ENCODE measurements around the gene ITPKC. TPM values are rescaled to one million over a fixed set of nuclear protein-coding genes. Genes with fewer than 3 reads are reported as not detected.

The ITPKC gene
- total and polyA plus RNA-seq, 2 experiments from 2014 or later = 5.3 to 12.6 TPM

DNA sequence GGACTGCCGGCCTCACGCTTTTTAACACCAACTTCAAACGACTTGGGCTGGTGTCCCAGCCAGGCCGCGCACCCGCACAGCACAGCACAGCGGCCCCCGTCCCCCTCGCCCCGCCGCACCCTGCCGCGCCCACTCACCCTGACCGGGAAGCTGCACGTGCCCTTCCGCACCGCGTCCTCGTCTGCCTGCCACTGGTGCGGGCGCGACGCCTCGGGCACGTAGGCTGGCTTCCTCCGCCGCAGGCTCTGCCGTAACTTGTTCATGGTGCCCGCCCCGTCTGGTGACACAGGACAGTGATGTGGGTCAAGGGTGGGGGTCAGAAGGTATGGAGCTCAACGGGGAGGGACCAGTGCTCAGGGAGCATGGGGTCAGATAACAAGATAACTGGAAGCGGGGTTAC, 32.6 kb upstream of the ITPKC start:
- no peak for ATAC-seq
- H3K36me3 Mint-ChIP-seq (ENCODE audit: low read depth) = peaks cover 39% of the 10 kb centered on the region
- H4K20me1 ChIP-seq (replicated peaks; ENCODE audit: insufficient read depth) = peaks cover 8% of the 10 kb centered on the region

DNA sequence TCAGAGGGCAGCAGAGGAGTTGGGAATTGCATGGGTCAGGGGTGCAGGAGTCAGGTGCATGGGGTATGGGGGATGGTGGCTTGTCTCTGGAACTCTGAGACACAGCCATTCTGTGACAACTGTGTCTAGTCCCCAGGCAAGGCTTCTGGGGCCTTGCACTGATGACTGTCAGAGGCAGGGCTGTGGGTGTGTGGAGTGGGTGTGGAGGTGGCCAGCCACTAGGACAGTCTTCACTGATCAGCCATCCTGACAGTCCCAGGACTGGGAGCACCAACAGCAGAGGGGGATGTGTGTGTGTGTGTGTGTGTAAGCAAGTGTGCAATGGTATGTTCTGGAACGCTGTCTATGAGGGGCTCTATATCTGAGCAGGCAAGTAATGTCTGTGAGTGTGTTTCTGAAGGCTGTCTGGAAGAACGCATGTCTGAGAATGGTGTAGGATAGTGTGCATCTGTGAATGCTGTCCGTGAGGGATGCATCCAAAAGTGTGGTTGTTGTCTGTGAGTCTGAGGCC, 31.8 kb upstream of the ITPKC start:
- H3K36me3 Mint-ChIP-seq (ENCODE audit: low read depth) = peaks cover 35% of the 10 kb centered on the region
- Histone ChIP-seq H3K36me3 (ENCODE audit: insufficient read depth) (0 out of 2 replicates have a peak, but pooled peaks cover 3% of the 10 kb centered on the region), H3K27ac (ENCODE audit: low read depth) (no peak overlapping the region), H3F3A (replicated peaks; ENCODE audit: low read depth) (no peaks in the 10 kb centered on the region), H3K4me1 (ENCODE audit: insufficient read depth) (no peaks in the 10 kb centered on the region), H3K9me2 (ENCODE audit: insufficient read depth) (no peaks in the 10 kb centered on the region), H2AFZ (no peak overlapping the region), H3K27me3 (ENCODE audit: insufficient read depth) (no peaks in the 10 kb centered on the region), H4K20me1 (replicated peaks; ENCODE audit: insufficient read depth) (peaks cover 8% of the 10 kb centered on the region), H3K4me3 (no peak overlapping the region), H3K4me2 (no peak overlapping the region), H3K79me2 (replicated peaks; ENCODE audit: insufficient read depth) (peaks cover 18% of the 10 kb centered on the region)
- no peak overlapping the region for H3K27ac Mint-ChIP-seq
- TF ChIP-seq CREB1 (CRISPR knock-in tag; IDR thresholded peaks at IDR 0.05; ENCODE audit: low read depth) = no peak
- H3K27me3 Mint-ChIP-seq (ENCODE audit: insufficient read depth, low read depth, poor library complexity) = peaks cover 8% of the 10 kb centered on the region
- H3K9me3 Mint-ChIP-seq = no peaks in the 10 kb centered on the region; the same call in 2 of the 3 replicates
- DNase-seq (ENCODE audit: low spot score) (no peak), ATAC-seq (no peak)
- H3K4me3 Mint-ChIP-seq = no peak overlapping the region
- H3K4me1 Mint-ChIP-seq = no peaks in the 10 kb centered on the region

More for the DNA sequence above, 32.6 kb upstream of the ITPKC start:
- no peak overlapping the region for H3K27ac ChIP-seq (ENCODE audit: low read depth)
- H3F3A ChIP-seq (replicated peaks; ENCODE audit: low read depth) = no peaks in the 10 kb centered on the region
- no peak overlapping the region for H3K4me2 ChIP-seq
- H2AFZ ChIP-seq = no peak overlapping the region
- H3K36me3 ChIP-seq (ENCODE audit: insufficient read depth) = 0 out of 2 replicates have a peak, but pooled peaks cover 3% of the 10 kb centered on the region
- H3K27ac Mint-ChIP-seq = no peak overlapping the region
- no peak overlapping the region for H3K4me3 Mint-ChIP-seq
- no peak for DNase-seq (ENCODE audit: low spot score)
- no peak overlapping the region for H3K4me3 ChIP-seq
- TF ChIP-seq STAT1 (IDR thresholded peaks at IDR 0.05; ENCODE audit: unreplicated experiment) = no peak
- TF ChIP-seq EZH2 (IDR thresholded peaks at IDR 0.05; ENCODE audit: low read depth, unreplicated experiment) = no peak
- no peak for TF ChIP-seq POLR2AphosphoS5 (IDR thresholded peaks at IDR 0.05; ENCODE audit: low read depth)
- TF ChIP-seq, protein P1, sequence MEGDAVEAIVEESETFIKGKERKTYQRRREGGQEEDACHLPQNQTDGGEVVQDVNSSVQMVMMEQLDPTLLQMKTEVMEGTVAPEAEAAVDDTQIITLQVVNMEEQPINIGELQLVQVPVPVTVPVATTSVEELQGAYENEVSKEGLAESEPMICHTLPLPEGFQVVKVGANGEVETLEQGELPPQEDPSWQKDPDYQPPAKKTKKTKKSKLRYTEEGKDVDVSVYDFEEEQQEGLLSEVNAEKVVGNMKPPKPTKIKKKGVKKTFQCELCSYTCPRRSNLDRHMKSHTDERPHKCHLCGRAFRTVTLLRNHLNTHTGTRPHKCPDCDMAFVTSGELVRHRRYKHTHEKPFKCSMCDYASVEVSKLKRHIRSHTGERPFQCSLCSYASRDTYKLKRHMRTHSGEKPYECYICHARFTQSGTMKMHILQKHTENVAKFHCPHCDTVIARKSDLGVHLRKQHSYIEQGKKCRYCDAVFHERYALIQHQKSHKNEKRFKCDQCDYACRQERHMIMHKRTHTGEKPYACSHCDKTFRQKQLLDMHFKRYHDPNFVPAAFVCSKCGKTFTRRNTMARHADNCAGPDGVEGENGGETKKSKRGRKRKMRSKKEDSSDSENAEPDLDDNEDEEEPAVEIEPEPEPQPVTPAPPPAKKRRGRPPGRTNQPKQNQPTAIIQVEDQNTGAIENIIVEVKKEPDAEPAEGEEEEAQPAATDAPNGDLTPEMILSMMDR (conservative IDR thresholded peaks at IDR 0.05; ENCODE audit: low read depth in 2 of 2) = no peak
- TF ChIP-seq, protein P2, sequence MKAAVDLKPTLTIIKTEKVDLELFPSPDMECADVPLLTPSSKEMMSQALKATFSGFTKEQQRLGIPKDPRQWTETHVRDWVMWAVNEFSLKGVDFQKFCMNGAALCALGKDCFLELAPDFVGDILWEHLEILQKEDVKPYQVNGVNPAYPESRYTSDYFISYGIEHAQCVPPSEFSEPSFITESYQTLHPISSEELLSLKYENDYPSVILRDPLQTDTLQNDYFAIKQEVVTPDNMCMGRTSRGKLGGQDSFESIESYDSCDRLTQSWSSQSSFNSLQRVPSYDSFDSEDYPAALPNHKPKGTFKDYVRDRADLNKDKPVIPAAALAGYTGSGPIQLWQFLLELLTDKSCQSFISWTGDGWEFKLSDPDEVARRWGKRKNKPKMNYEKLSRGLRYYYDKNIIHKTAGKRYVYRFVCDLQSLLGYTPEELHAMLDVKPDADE (IDR thresholded peaks at IDR 0.05) = no peak
- H3K27me3 ChIP-seq (ENCODE audit: insufficient read depth) = no peaks in the 10 kb centered on the region
- H3K9me3 Mint-ChIP-seq = no peaks in the 10 kb centered on the region; the same call in 2 of the 3 replicates
- H3K9me2 ChIP-seq (ENCODE audit: insufficient read depth) = no peaks in the 10 kb centered on the region
- H3K79me2 ChIP-seq (replicated peaks; ENCODE audit: insufficient read depth) = peaks cover 12% of the 10 kb centered on the region; the same call in 1 of the 2 replicates
- H3K27me3 Mint-ChIP-seq (ENCODE audit: insufficient read depth, low read depth, poor library complexity) = peaks cover 8% of the 10 kb centered on the region
- no peaks in the 10 kb centered on the region for H3K4me1 Mint-ChIP-seq
- no peaks in the 10 kb centered on the region for H3K4me1 ChIP-seq (ENCODE audit: insufficient read depth)

DNA sequence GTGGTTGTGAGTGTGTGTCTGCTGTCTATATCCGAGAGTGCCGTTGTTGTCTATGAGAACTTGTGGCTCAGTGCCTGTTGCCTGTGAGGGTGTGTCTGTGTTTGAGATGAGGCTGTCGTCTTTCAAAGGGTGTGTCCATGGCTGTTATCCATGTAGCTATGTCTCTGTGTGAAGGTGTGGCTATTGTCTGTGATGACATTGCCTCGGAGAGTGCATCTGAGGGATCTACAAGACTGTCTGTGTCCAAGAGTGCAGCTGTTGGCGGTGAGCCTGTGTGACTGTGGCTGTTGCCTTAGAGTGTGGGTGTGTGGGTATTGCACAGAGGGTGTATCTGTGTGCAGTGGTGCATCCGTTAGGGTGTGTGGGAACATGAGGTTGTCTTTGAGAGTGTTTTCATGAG, 31.3 kb upstream of the ITPKC start:
- Histone ChIP-seq H3K4me1 (ENCODE audit: insufficient read depth) (no peaks in the 10 kb centered on the region), H3K27ac (ENCODE audit: low read depth) (no peak overlapping the region), H3K27me3 (ENCODE audit: insufficient read depth) (no peaks in the 10 kb centered on the region), H3F3A (replicated peaks; ENCODE audit: low read depth) (no peaks in the 10 kb centered on the region), H3K4me3 (no peak overlapping the region), H4K20me1 (replicated peaks; ENCODE audit: insufficient read depth) (peaks cover 8% of the 10 kb centered on the region), H3K4me2 (no peak overlapping the region), H3K36me3 (ENCODE audit: insufficient read depth) (0 out of 2 replicates have a peak, but pooled peaks cover 3% of the 10 kb centered on the region), H2AFZ (no peak overlapping the region), H3K79me2 (replicated peaks; ENCODE audit: insufficient read depth) (peaks cover 19% of the 10 kb centered on the region), H3K9me2 (ENCODE audit: insufficient read depth) (no peaks in the 10 kb centered on the region)
- Mint-ChIP-seq H3K4me3 (no peak overlapping the region), H3K27ac (no peak overlapping the region), H3K36me3 (ENCODE audit: low read depth) (peaks cover 30% of the 10 kb centered on the region), H3K27me3 (ENCODE audit: insufficient read depth, low read depth, poor library complexity) (peaks cover 8% of the 10 kb centered on the region), H3K4me1 (no peaks in the 10 kb centered on the region), H3K9me3 (no peaks in the 10 kb centered on the region; the same call in 2 of the 3 replicates)
- DNase-seq (ENCODE audit: low spot score) (no peak), ATAC-seq (no peak)
- TF ChIP-seq, protein P1 (conservative IDR thresholded peaks at IDR 0.05; ENCODE audit: low read depth in 2 of 2) = no peak
- no peak for TF ChIP-seq JUNB (IDR thresholded peaks at IDR 0.05; ENCODE audit: unreplicated experiment)
- no peak for TF ChIP-seq ZNF114 (CRISPR knock-in tag; IDR thresholded peaks at IDR 0.05)
- no peak for TF ChIP-seq EZH2 (IDR thresholded peaks at IDR 0.05; ENCODE audit: low read depth, unreplicated experiment)
- TF ChIP-seq, protein P2 (IDR thresholded peaks at IDR 0.05) = no peak
- TF ChIP-seq STAT1 (IDR thresholded peaks at IDR 0.05; ENCODE audit: unreplicated experiment) = no peak

All from GM23338 (cell line).